K562 (cell line): Measurements from ENCODE around the gene SAMD10. TPM values are rescaled to one million over a fixed set of nuclear protein-coding genes. Genes with fewer than 3 reads are reported as not detected.

ENCODE experiments used
- CHCHD3 ChIP-seq: fragments of 250-450 bp; sonication (Bioruptor Pico); IDR thresholded peaks from 2 replicates; pipeline ENCODE4 v2.1.2; 2022; ENCODE audit warnings: mild to moderate bottlenecking
- EZH2 ChIP-seq: IDR thresholded peaks from 2 replicates; pipeline ENCODE4 v1.6.1; 2012; ENCODE audit warnings: low read depth, mild to moderate bottlenecking, inconsistent platforms, low read length, borderline replicate concordance
- FOSL1 ChIP-seq: fragments of 200-800 bp; sonication (Bioruptor generic); conservative IDR thresholded peaks from 2 replicates; pipeline ENCODE4 v1.6.1; 2016; ENCODE audit warnings: missing genetic modification characterization, missing compliant biosample characterization
- KAT7 ChIP-seq: sonication (generic); formaldehyde crosslinking; IDR thresholded peaks from 2 replicates; pipeline ENCODE4 v1.8.0; 2022; ENCODE audit warnings: missing genetic modification reagents, mild to moderate bottlenecking, borderline replicate concordance
- LCOR ChIP-seq: sonication (generic); formaldehyde crosslinking; IDR thresholded peaks from 2 replicates; pipeline ENCODE4 v1.8.0; 2022; ENCODE audit warnings: mild to moderate bottlenecking, missing genetic modification reagents
- MAZ ChIP-seq, 2 experiments: fragments of 450-650 bp in 1 of 2; sonication (generic) in 1 of 2; formaldehyde crosslinking; IDR thresholded peaks in 1 of 2; conservative IDR thresholded peaks in 1 of 2; 2 replicates each; pipeline versions ENCODE4 v1.4.0 to v1.5.0; 2020; ENCODE audit warnings: mild to moderate bottlenecking in 1 of 2, missing genetic modification reagents in 1 of 2
- NRF1 ChIP-seq, 2 experiments: fragments of 450-650 bp; IDR thresholded peaks in 1 of 2; conservative IDR thresholded peaks in 1 of 2; 2 replicates each; pipeline ENCODE4 v1.6.1; 2014; ENCODE audit warnings: mild to moderate bottlenecking in 2 of 2
- PCBP1 ChIP-seq: fragments of 200-400 bp; formaldehyde crosslinking; IDR thresholded peaks from 2 replicates; pipeline ENCODE4 v1.6.1; 2018; ENCODE audit warnings: mild to moderate bottlenecking, low read depth, low read length; ENCODE audit not compliant: poor library complexity, severe bottlenecking
- TARDBP ChIP-seq: fragments of 450-650 bp; IDR thresholded peaks from 2 replicates; pipeline ENCODE4 v1.6.1; 2016
- U2AF1 ChIP-seq: fragments of 200-400 bp; formaldehyde crosslinking; optimal IDR thresholded peaks from 2 replicates; pipeline ENCODE3; 2017; ENCODE audit warnings: mild to moderate bottlenecking, low read depth, low read length, moderate library complexity
- ZBTB17 ChIP-seq: fragments of 450-650 bp; formaldehyde crosslinking; IDR thresholded peaks from 2 replicates; pipeline ENCODE4 v1.4.0; 2020; ENCODE audit warnings: mild to moderate bottlenecking
- ZC3H4 ChIP-seq: sonication (generic); formaldehyde crosslinking; IDR thresholded peaks from 2 replicates; pipeline ENCODE4 v1.9.0; 2021; ENCODE audit warnings: missing genetic modification reagents, borderline replicate concordance
- polyA plus RNA-seq, 8 experiments: library from polyadenylated mRNA; depleted of rRNA in 4 of 8; stranded (reverse) in 5 of 8; unstranded in 3 of 8; fragments of >200 nt; fragmentation: Nextera tagmentation in 2 of 8; fragmentation: Illumina TruSeq in 1 of 8; extraction: Ambion mirVana in 2 of 8; extraction: Trizol in 1 of 8; gene quantifications; 2 replicates each; pipeline versions ENCODE4 v1.2.1 to v1.2.3, GENCODE V29; 2011 to 2014; ENCODE audit warnings: inconsistent platforms in 1 of 8, missing spikeins in 1 of 8
- total RNA-seq, 7 experiments: library from RNA; depleted of rRNA in 6 of 7; stranded (reverse); fragments of >200 nt in 6 of 7; fragmentation: Illumina TruSeq in 2 of 7; extraction: Trizol in 2 of 7; gene quantifications; 2 replicates each; pipeline versions ENCODE4 v1.2.1 to v1.2.3, GENCODE V29; 2011 to 2021; ENCODE audit warnings: low replicate concordance in 1 of 7
- TF ChIP-seq, protein P1 (sequence below): sonication (generic); formaldehyde crosslinking; IDR thresholded peaks from 2 replicates; pipeline ENCODE4 v1.8.0; 2022; ENCODE audit warnings: missing genetic modification reagents, mild to moderate bottlenecking, moderate library complexity, borderline replicate concordance
- TF ChIP-seq, protein P2 (sequence below): fragments of 200-800 bp; sonication (Bioruptor generic); IDR thresholded peaks from 2 replicates; pipeline ENCODE4 v1.6.1; 2017; ENCODE audit warnings: missing genetic modification characterization, missing compliant biosample characterization
- TF ChIP-seq, protein P3 (sequence below): sonication (generic); formaldehyde crosslinking; IDR thresholded peaks from 2 replicates; pipeline ENCODE4 v1.9.0; 2022; ENCODE audit warnings: mild to moderate bottlenecking, missing genetic modification reagents
- TF ChIP-seq, protein P4 (sequence below): sonication (generic); formaldehyde crosslinking; IDR thresholded peaks from 2 replicates; pipeline ENCODE4 v1.8.0; 2023; ENCODE audit warnings: missing genetic modification reagents, mild to moderate bottlenecking, borderline replicate concordance

Gene SAMD10
- total and polyA plus RNA-seq, 9 of the 15 experiments (the other 6 are each of a cell fraction or from before 2014, with no cell fraction given) = 0.37 to 15.2 (median 4.8) TPM

DNA sequence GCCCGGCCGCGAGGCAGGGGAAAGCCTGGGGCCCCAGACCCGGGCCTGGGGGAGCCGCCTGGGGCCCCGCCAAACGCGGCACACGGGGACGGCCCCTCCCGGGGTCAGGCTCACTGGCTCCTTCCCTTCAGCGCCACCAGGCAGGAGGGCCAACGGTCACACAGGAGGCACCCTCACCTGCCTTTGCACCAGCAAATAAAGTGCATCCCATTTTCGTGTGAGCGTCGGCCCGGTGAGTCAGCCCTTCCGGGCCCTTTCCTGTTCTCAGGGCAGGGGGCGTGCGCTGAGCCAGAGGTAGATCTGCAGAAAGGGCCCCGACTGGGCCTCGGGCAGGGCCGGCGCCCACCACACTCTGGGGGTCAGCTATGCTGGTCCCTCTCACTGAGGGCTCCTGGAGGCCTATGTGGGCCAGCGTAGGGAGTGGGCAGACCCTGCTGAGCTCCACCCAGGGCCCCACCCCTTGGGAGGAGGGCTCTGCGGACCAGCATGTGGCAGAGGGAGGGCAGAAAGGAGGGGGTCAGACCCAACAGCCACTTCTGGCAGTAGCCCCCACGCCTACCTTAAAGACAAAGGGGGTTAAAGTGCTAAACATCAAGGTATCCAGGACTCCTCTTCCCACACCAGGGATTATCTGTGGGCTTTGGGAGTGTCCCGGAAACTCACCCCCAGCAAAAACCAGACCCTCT is 22.3 kb downstream of the SAMD10 start (continued):
- TF ChIP-seq U2AF1 (no peak), LCOR (peak; percentile 55; the same call in 1 of the 2 replicates), MAZ (CRISPR knock-in tag; conservative IDR thresholded peaks at IDR 0.05 in 1 of 2, IDR thresholded peaks at IDR 0.05 in 1 of 2) (peak; percentile 27 to 50; a peak in 1 of 4 replicates), CHCHD3 (CRISPR knock-in tag) (no peak), EZH2 (no peak), KAT7 (CRISPR knock-in tag) (peak; percentile 64; the same call in 1 of the 2 replicates), ZC3H4 (CRISPR knock-in tag) (no peak), FOSL1 (peak; percentile 65; the same call in 1 of the 2 replicates), NRF1 (conservative IDR thresholded peaks at IDR 0.05 in 1 of 2, IDR thresholded peaks at IDR 0.05 in 1 of 2) (peak in 1 of 2 experiments; percentile 32; a peak in 1 of 4 replicates), PCBP1 (peak; percentile 12), TARDBP (no peak), ZBTB17 (CRISPR knock-in tag) (peak; percentile 61; the same call in 1 of the 2 replicates)
- TF ChIP-seq, protein P1, sequence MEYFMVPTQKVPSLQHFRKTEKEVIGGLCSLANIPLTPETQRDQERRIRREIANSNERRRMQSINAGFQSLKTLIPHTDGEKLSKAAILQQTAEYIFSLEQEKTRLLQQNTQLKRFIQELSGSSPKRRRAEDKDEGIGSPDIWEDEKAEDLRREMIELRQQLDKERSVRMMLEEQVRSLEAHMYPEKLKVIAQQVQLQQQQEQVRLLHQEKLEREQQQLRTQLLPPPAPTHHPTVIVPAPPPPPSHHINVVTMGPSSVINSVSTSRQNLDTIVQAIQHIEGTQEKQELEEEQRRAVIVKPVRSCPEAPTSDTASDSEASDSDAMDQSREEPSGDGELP (CRISPR knock-in tag) = peak; percentile 64; the same call in 1 of the 2 replicates
- TF ChIP-seq, protein P2, sequence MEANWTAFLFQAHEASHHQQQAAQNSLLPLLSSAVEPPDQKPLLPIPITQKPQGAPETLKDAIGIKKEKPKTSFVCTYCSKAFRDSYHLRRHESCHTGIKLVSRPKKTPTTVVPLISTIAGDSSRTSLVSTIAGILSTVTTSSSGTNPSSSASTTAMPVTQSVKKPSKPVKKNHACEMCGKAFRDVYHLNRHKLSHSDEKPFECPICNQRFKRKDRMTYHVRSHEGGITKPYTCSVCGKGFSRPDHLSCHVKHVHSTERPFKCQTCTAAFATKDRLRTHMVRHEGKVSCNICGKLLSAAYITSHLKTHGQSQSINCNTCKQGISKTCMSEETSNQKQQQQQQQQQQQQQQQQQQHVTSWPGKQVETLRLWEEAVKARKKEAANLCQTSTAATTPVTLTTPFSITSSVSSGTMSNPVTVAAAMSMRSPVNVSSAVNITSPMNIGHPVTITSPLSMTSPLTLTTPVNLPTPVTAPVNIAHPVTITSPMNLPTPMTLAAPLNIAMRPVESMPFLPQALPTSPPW = peak; percentile 77
- TF ChIP-seq, protein P3, sequence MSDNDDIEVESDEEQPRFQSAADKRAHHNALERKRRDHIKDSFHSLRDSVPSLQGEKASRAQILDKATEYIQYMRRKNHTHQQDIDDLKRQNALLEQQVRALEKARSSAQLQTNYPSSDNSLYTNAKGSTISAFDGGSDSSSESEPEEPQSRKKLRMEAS = peak; percentile 50
- TF ChIP-seq, protein P4, sequence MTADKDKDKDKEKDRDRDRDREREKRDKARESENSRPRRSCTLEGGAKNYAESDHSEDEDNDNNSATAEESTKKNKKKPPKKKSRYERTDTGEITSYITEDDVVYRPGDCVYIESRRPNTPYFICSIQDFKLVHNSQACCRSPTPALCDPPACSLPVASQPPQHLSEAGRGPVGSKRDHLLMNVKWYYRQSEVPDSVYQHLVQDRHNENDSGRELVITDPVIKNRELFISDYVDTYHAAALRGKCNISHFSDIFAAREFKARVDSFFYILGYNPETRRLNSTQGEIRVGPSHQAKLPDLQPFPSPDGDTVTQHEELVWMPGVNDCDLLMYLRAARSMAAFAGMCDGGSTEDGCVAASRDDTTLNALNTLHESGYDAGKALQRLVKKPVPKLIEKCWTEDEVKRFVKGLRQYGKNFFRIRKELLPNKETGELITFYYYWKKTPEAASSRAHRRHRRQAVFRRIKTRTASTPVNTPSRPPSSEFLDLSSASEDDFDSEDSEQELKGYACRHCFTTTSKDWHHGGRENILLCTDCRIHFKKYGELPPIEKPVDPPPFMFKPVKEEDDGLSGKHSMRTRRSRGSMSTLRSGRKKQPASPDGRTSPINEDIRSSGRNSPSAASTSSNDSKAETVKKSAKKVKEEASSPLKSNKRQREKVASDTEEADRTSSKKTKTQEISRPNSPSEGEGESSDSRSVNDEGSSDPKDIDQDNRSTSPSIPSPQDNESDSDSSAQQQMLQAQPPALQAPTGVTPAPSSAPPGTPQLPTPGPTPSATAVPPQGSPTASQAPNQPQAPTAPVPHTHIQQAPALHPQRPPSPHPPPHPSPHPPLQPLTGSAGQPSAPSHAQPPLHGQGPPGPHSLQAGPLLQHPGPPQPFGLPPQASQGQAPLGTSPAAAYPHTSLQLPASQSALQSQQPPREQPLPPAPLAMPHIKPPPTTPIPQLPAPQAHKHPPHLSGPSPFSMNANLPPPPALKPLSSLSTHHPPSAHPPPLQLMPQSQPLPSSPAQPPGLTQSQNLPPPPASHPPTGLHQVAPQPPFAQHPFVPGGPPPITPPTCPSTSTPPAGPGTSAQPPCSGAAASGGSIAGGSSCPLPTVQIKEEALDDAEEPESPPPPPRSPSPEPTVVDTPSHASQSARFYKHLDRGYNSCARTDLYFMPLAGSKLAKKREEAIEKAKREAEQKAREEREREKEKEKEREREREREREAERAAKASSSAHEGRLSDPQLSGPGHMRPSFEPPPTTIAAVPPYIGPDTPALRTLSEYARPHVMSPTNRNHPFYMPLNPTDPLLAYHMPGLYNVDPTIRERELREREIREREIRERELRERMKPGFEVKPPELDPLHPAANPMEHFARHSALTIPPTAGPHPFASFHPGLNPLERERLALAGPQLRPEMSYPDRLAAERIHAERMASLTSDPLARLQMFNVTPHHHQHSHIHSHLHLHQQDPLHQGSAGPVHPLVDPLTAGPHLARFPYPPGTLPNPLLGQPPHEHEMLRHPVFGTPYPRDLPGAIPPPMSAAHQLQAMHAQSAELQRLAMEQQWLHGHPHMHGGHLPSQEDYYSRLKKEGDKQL (CRISPR knock-in tag) = 0 out of 2 replicates have a peak, but pooled peaks have one; percentile 31
